ENCODE data around the gene CD38.

GRCh38 chr4:15765391-15765790 lies 12.7 kb upstream of the CD38 start:
- TF ChIP-seq, protein P1, sequence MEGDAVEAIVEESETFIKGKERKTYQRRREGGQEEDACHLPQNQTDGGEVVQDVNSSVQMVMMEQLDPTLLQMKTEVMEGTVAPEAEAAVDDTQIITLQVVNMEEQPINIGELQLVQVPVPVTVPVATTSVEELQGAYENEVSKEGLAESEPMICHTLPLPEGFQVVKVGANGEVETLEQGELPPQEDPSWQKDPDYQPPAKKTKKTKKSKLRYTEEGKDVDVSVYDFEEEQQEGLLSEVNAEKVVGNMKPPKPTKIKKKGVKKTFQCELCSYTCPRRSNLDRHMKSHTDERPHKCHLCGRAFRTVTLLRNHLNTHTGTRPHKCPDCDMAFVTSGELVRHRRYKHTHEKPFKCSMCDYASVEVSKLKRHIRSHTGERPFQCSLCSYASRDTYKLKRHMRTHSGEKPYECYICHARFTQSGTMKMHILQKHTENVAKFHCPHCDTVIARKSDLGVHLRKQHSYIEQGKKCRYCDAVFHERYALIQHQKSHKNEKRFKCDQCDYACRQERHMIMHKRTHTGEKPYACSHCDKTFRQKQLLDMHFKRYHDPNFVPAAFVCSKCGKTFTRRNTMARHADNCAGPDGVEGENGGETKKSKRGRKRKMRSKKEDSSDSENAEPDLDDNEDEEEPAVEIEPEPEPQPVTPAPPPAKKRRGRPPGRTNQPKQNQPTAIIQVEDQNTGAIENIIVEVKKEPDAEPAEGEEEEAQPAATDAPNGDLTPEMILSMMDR (conservative IDR thresholded peaks at IDR 0.05; ENCODE audit: low read depth, low read length): no peak
- TF ChIP-seq EZH2 (IDR thresholded peaks at IDR 0.05; ENCODE audit: borderline replicate concordance, low read depth, low read length, poor library complexity, severe bottlenecking): no peak

All from A673 (cell line).